PC-3 (cell line): ENCODE data around the gene ISCU. TPM values are rescaled to one million over a fixed set of nuclear protein-coding genes. Genes with fewer than 3 reads are reported as not detected.

Experiments
- ATAC-seq: fragments of 200-7000 bp; cut with Tn5 transposase; 2 replicates; pipeline ENCODE4 v1.9.1; 2020; ENCODE audit warnings: mild to moderate bottlenecking, moderate library complexity
- BruUV-seq: library from RNA; stranded (reverse); fragments of 400-500 nt; replicated peaks from 2 replicates; lab custom pipeline; 2021; lab: Mats Ljungman, UMichigan
- CTCF ChIA-PET: fragments of 300-600 bp; sonication (Branson Sonifier 250); formaldehyde crosslinking; loops from one replicate; lab custom pipeline; 2022; ENCODE audit warnings: antibody characterized with exemption; lab: Charles Lee
- POLR2A ChIA-PET: fragments of 300-600 bp; sonication (Branson Sonifier 250); formaldehyde crosslinking; loops from one replicate; lab custom pipeline; 2022; ENCODE audit warnings: antibody characterized with exemption; ENCODE audit not compliant: unreplicated experiment; lab: Charles Lee
- DNase-seq: peaks from one replicate; pipeline ENCODE4 v3.0.0-alpha.2; 2015
- H2AFZ ChIP-seq: fragments of 300-600 bp; sonication (generic); 2 replicates; pipeline ENCODE4 v1.6.0; 2016; ENCODE audit warnings: antibody characterized with exemption, low read length
- H3F3A ChIP-seq: fragments of 300-600 bp; sonication (generic); one replicate; pipeline ENCODE4 v1.6.0; 2017; ENCODE audit warnings: antibody characterized with exemption, low read length, control low read depth, mild to moderate bottlenecking; ENCODE audit not compliant: unreplicated experiment
- H3K27ac ChIP-seq: fragments of 300-600 bp; sonication (generic); 2 replicates; pipeline ENCODE4 v1.5.1; 2016; ENCODE audit warnings: mild to moderate bottlenecking, low read length
- H3K27me3 ChIP-seq: fragments of 300-600 bp; sonication (generic); 2 replicates; pipeline ENCODE4 v1.6.1; 2016; ENCODE audit warnings: low read length, mixed read lengths
- H3K36me3 ChIP-seq: fragments of 300-600 bp; sonication (generic); 2 replicates; pipeline ENCODE4 v1.6.1; 2016; ENCODE audit warnings: low read depth, mixed run types, low read length, mixed read lengths
- H3K4me1 ChIP-seq: fragments of 300-600 bp; sonication (generic); 2 replicates; pipeline ENCODE4 v1.5.1; 2016; ENCODE audit warnings: low read length; ENCODE audit not compliant: insufficient read depth
- H3K4me2 ChIP-seq: fragments of 300-600 bp; sonication (generic); 2 replicates; pipeline ENCODE4 v1.6.0; 2016; ENCODE audit warnings: low read length
- H3K4me3 ChIP-seq: fragments of 300-600 bp; sonication (generic); 2 replicates; pipeline ENCODE4 v1.5.1; 2016; ENCODE audit warnings: mild to moderate bottlenecking, low read length, mixed read lengths
- H3K79me2 ChIP-seq: fragments of 300-600 bp; sonication (generic); 2 replicates; pipeline ENCODE4 v1.6.1; 2017; ENCODE audit warnings: low read length, mixed read lengths
- H3K9ac ChIP-seq: fragments of 300-600 bp; sonication (generic); 2 replicates; pipeline ENCODE4 v1.6.0; 2016; ENCODE audit warnings: mild to moderate bottlenecking, low read length
- H3K9me2 ChIP-seq: fragments of 300-600 bp; sonication (generic); replicated peaks from 2 replicates; pipeline ENCODE4 v1.6.1; 2016; ENCODE audit warnings: mixed run types, low read length, mixed read lengths
- H3K9me3 ChIP-seq: fragments of 300-600 bp; sonication (generic); 2 replicates; pipeline ENCODE4 v1.6.1; 2016; ENCODE audit warnings: low read length, mixed read lengths
- H4K20me1 ChIP-seq: fragments of 300-600 bp; sonication (generic); 2 replicates; pipeline ENCODE4 v1.6.1; 2016; ENCODE audit warnings: low read length, mixed read lengths
- EZH2 ChIP-seq: fragments of 300-600 bp; sonication (generic); IDR thresholded peaks from one replicate; pipeline ENCODE4 v1.6.1; 2017; ENCODE audit warnings: antibody characterized with exemption, mild to moderate bottlenecking, low read length; ENCODE audit not compliant: unreplicated experiment
- EZH2phosphoT487 ChIP-seq: fragments of 300-600 bp; sonication (generic); IDR thresholded peaks from 2 replicates; pipeline ENCODE4 v1.6.1; 2018; ENCODE audit warnings: mild to moderate bottlenecking, antibody characterized with exemption, low read length, borderline replicate concordance
- intact Hi-C: fragments of 100-400 bp; cut with micrococcal nuclease; formaldehyde crosslinking; loops from 2 replicates; pipeline ENCODE4 v1.9.0; 2023
- total RNA-seq: library from RNA; depleted of rRNA; stranded (reverse); fragments of >200 nt; gene quantifications from 2 replicates; pipeline ENCODE4 v1.2.3, GENCODE V29; 2014
- TF ChIP-seq, protein P1 (sequence below): fragments of 300-600 bp; sonication (generic); conservative IDR thresholded peaks from 2 replicates; pipeline ENCODE4 v1.5.1; 2017; ENCODE audit warnings: antibody characterized with exemption, low read depth, mild to moderate bottlenecking, low read length

Gene ISCU
- total RNA-seq, 1 experiment from 2014 or later, result 181 TPM

DNA sequence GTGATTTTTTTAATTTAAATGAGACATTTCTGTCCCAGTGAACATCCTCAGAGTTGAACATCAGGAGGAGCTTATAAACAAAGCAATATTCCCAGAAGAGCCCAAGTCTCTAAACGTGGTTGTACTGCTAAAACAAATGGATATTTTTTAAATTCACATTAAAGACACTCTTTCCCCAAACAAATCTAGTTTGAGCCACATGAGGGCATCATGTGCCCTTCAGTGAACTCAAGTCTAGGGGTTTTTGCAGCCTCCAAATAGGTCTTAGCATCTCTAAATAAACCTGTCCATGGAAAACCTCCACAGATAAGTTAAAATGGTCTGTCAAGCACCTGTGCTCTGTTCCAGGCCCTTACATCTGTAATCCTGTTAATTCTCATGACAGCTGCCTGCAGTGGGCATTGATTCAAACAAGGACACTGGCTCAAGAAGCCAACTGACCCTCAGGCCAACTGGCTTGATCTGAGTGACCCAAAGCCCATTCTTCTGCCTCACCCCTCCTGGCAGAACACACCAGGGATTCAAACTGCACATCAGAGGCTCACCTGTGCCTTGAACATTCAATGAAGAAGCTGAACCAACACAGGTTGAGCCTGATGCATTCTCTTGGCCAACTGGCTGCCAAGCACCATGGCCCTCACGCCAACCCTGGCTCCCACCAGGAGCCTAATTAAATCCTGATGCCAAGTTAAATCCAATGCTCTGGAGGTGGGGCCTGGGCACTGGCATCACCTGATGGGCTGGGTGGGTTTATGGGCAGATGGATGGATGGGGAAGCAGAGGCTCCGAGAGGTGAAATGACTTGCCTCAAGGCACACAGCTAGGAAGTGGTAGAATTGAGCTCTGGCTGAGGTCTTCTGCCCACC lies 8.6 kb downstream of the ISCU start:
- ChIA-PET POLR2A (no interaction called here), CTCF (interaction anchor here (0.6 to 1.4 kb wide), 3 partner anchors 47 to 380 kb away, joined by 3 to 7 read pairs (median 3); no protein-coding TSS in a partner anchor)
- H3K9me2 ChIP-seq, result no peaks in the 10 kb centered on the region
- no peak overlapping the region for H3K4me3 ChIP-seq
- TF ChIP-seq EZH2phosphoT487 (no peak), EZH2 (no peak)
- TF ChIP-seq, protein P1, sequence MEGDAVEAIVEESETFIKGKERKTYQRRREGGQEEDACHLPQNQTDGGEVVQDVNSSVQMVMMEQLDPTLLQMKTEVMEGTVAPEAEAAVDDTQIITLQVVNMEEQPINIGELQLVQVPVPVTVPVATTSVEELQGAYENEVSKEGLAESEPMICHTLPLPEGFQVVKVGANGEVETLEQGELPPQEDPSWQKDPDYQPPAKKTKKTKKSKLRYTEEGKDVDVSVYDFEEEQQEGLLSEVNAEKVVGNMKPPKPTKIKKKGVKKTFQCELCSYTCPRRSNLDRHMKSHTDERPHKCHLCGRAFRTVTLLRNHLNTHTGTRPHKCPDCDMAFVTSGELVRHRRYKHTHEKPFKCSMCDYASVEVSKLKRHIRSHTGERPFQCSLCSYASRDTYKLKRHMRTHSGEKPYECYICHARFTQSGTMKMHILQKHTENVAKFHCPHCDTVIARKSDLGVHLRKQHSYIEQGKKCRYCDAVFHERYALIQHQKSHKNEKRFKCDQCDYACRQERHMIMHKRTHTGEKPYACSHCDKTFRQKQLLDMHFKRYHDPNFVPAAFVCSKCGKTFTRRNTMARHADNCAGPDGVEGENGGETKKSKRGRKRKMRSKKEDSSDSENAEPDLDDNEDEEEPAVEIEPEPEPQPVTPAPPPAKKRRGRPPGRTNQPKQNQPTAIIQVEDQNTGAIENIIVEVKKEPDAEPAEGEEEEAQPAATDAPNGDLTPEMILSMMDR, result peak; percentile 61
- no peak overlapping the region for H3K27ac ChIP-seq
- no peaks in the 10 kb centered on the region for H3K79me2 ChIP-seq
- H3K4me2 ChIP-seq, result no peak overlapping the region
- H3K9ac ChIP-seq, result no peak overlapping the region
- peaks cover 27% of the 10 kb centered on the region for H3K36me3 ChIP-seq
- ATAC-seq (peak; percentile 24), DNase-seq (peak; percentile 51)
- no peaks in the 10 kb centered on the region for H4K20me1 ChIP-seq
- H2AFZ ChIP-seq, result no peak overlapping the region
- H3K27me3 ChIP-seq, result no peaks in the 10 kb centered on the region
- H3K9me3 ChIP-seq, result no peaks in the 10 kb centered on the region
- peaks cover 6% of the 10 kb centered on the region for H3K4me1 ChIP-seq
- H3F3A ChIP-seq, result no peaks in the 10 kb centered on the region
- intact Hi-C loops, result loop anchor here (1.0 kb wide), 1 partner anchor 47 kb away; no protein-coding TSS in a partner anchor
- no TSS peak for BruUV-seq

- ChIA-PET POLR2A (no interaction called here), CTCF (interaction anchor here (1.4 kb wide), 1 partner anchor 46 kb away, joined by 7 read pairs; no protein-coding TSS in a partner anchor)
- Histone ChIP-seq H3K27ac (no peak overlapping the region), H3K79me2 (no peaks in the 10 kb centered on the region), H3K4me2 (no peak overlapping the region), H3K9me3 (no peaks in the 10 kb centered on the region), H3K4me1 (no peaks in the 10 kb centered on the region), H3K36me3 (peaks cover 22% of the 10 kb centered on the region), H3K4me3 (no peak overlapping the region), H2AFZ (no peak overlapping the region), H3K9me2 (no peaks in the 10 kb centered on the region), H3F3A (no peaks in the 10 kb centered on the region), H3K27me3 (no peaks in the 10 kb centered on the region), H4K20me1 (no peaks in the 10 kb centered on the region), H3K9ac (no peak overlapping the region)
- no peak for DNase-seq
- intact Hi-C loops, result no loop called here
- ATAC-seq, result no peak
- TF ChIP-seq, protein P1, result no peak
- TF ChIP-seq EZH2 (no peak), EZH2phosphoT487 (no peak)
- BruUV-seq, result no TSS peak
These were observed 9.3 kb downstream of the ISCU start for GRCh38 chr12:108571609-108572165.
